A549 (cell line): ENCODE results near the gene GPBAR1. TPM values are rescaled to one million over a fixed set of nuclear protein-coding genes. Genes with fewer than 3 reads are reported as not detected.

Experiments
- ATAC-seq, 2 experiments: fragments of 200-7000 bp in 1 of 2; fragments of >200 bp in 1 of 2; cut with Nextera tagmentation in 1 of 2; cut with Tn5 transposase in 1 of 2; 3 replicates each; pipeline versions ENCODE4 v1.8.0 to v1.9.1; 2018 to 2020; ENCODE audit warnings: mild to moderate bottlenecking in 1 of 2, moderate library complexity in 1 of 2
- CTCF ChIA-PET: fragments of 300-600 bp; sonication (Branson Sonifier 250); formaldehyde crosslinking; extraction: SDS; loops from one replicate; lab custom pipeline; 2021; ENCODE audit warnings: antibody characterized with exemption, inconsistent platforms; lab: Yijun Ruan, JAX
- POLR2A ChIA-PET: fragments of 350-600 bp; formaldehyde crosslinking; extraction: SDS; loops from one replicate; lab custom pipeline; 2021; ENCODE audit warnings: antibody characterized with exemption, inconsistent platforms; lab: Yijun Ruan, JAX
- DNase-seq, 2 experiments: peaks; one replicate each; pipeline versions ENCODE4 v3.0.0 to v3.0.0-alpha.2; 2011 to 2016; ENCODE audit warnings: low read depth in 1 of 2, low spot score in 1 of 2
- FAIRE-seq: peaks from 2 replicates; lab custom pipeline; 2011; peaks lifted over from hg19 to GRCh38; lab: Jason Lieb, UNC
- H3K27ac ChIP-seq, 2 experiments: fragments of >200 bp; sonication (Bioruptor Twin); formaldehyde crosslinking; 3 replicates each; pipeline ENCODE4 v1.5.1; 2016 to 2017
- H3K4me1 ChIP-seq: fragments of >200 bp; sonication (Bioruptor Twin); formaldehyde crosslinking; 3 replicates; pipeline ENCODE4 v1.6.1; 2016
- H3K4me2 ChIP-seq: fragments of >200 bp; sonication (Bioruptor Twin); formaldehyde crosslinking; 3 replicates; pipeline ENCODE4 v1.6.1; 2016
- H3K4me3 ChIP-seq: fragments of >200 bp; sonication (Bioruptor Twin); formaldehyde crosslinking; 3 replicates; pipeline ENCODE4 v1.5.1; 2016
- H3K9me3 ChIP-seq: fragments of >200 bp; sonication (Bioruptor Twin); formaldehyde crosslinking; 3 replicates; pipeline ENCODE4 v1.6.1; 2016
- CBX2 ChIP-seq: fragments of 200-600 bp; sonication (generic); IDR thresholded peaks from 2 replicates; pipeline ENCODE4 v1.6.1; 2016; ENCODE audit warnings: low read depth, mild to moderate bottlenecking, borderline replicate concordance
- CBX8 ChIP-seq: fragments of 200-600 bp; sonication (generic); IDR thresholded peaks from 2 replicates; pipeline ENCODE4 v1.6.1; 2016
- CHD2 ChIP-seq: fragments of 150-350 bp; IDR thresholded peaks from 2 replicates; pipeline ENCODE4 v1.6.1; 2014; ENCODE audit warnings: low read length; ENCODE audit not compliant: partially characterized antibody
- ESRRA ChIP-seq: fragments of 150-350 bp; IDR thresholded peaks from 2 replicates; pipeline ENCODE4 v1.6.1; 2014; ENCODE audit warnings: mild to moderate bottlenecking, low read length, borderline replicate concordance
- FOSB ChIP-seq: fragments of 250-450 bp; sonication (Bioruptor Pico); IDR thresholded peaks from 2 replicates; pipeline ENCODE4 v1.5.0; 2020; ENCODE audit warnings: mild to moderate bottlenecking, moderate library complexity
- GATA3 ChIP-seq: IDR thresholded peaks from 2 replicates; pipeline ENCODE4 v1.6.1; 2012; ENCODE audit warnings: borderline replicate concordance
- HDAC2 ChIP-seq: fragments of 200-600 bp; sonication (generic); IDR thresholded peaks from 2 replicates; pipeline ENCODE4 v1.6.1; 2016
- HOXA7 ChIP-seq: fragments of 250-450 bp; sonication (Bioruptor Pico); IDR thresholded peaks from 2 replicates; pipeline ENCODE4 v1.5.0; 2020; ENCODE audit warnings: mild to moderate bottlenecking, moderate library complexity
- HOXB13 ChIP-seq: fragments of 250-450 bp; sonication (Bioruptor Pico); IDR thresholded peaks from 2 replicates; pipeline ENCODE4 v1.5.0; 2020; ENCODE audit warnings: low read depth, mild to moderate bottlenecking, moderate library complexity
- KDM5A ChIP-seq: fragments of 200-600 bp; sonication (generic); IDR thresholded peaks from 2 replicates; pipeline ENCODE4 v1.6.1; 2016; ENCODE audit warnings: antibody characterized with exemption, mild to moderate bottlenecking
- MAZ ChIP-seq: fragments of 150-350 bp; IDR thresholded peaks from 2 replicates; pipeline ENCODE4 v1.6.1; 2014; ENCODE audit warnings: antibody characterized with exemption, low read depth, low read length, borderline replicate concordance
- NR3C1 ChIP-seq: fragments of >200 bp; sonication (Bioruptor Twin); formaldehyde crosslinking; IDR thresholded peaks from 3 replicates; pipeline ENCODE4 v1.6.1; 2017
- PBX3 ChIP-seq: IDR thresholded peaks from 2 replicates; pipeline ENCODE4 v1.6.1; 2012
- PHF8 ChIP-seq: fragments of 200-600 bp; sonication (generic); IDR thresholded peaks from 2 replicates; pipeline ENCODE4 v1.6.1; 2016; ENCODE audit warnings: low read depth, mild to moderate bottlenecking, antibody characterized with exemption, moderate library complexity, borderline replicate concordance
- POLR2A ChIP-seq: IDR thresholded peaks from 2 replicates; pipeline ENCODE4 v1.6.1; 2012; ENCODE audit warnings: mild to moderate bottlenecking, low read length
- REST ChIP-seq: fragments of 200-600 bp; sonication (generic); IDR thresholded peaks from 2 replicates; pipeline ENCODE4 v1.6.1; 2016; ENCODE audit warnings: antibody characterized with exemption, mild to moderate bottlenecking, moderate library complexity
- RNF2 ChIP-seq: fragments of 200-600 bp; sonication (generic); IDR thresholded peaks from 2 replicates; pipeline ENCODE4 v1.6.1; 2016; ENCODE audit warnings: low read depth, mild to moderate bottlenecking, antibody characterized with exemption, moderate library complexity, borderline replicate concordance
- SMC3 ChIP-seq: fragments of >200 bp; sonication (Bioruptor Twin); formaldehyde crosslinking; IDR thresholded peaks from 3 replicates; pipeline ENCODE4 v1.6.1; 2018; ENCODE audit warnings: inconsistent platforms
- TFCP2L1 ChIP-seq: fragments of 250-450 bp; sonication (Bioruptor Pico); IDR thresholded peaks from 2 replicates; pipeline ENCODE4 v1.5.0; 2021; ENCODE audit warnings: mild to moderate bottlenecking
- WGBS: methylation state at CpG from one replicate; pipeline ENCODE4 v1.1.6; 2017; ENCODE audit errors: missing lambda C conversion rate; 5-methylcytosine and 5-hydroxymethylcytosine counted together
- polyA plus RNA-seq, 4 experiments: library from polyadenylated mRNA; depleted of rRNA in 3 of 4; stranded (reverse); fragments of >200 nt; fragmentation: RNase III in 1 of 4; extraction: RNeasy Plus Mini Kit Qiagen cat#74134 plus additional on column Dnase treatment in 1 of 4; gene quantifications; 2 replicates in 3 of 4; 3 replicates in 1 of 4; pipeline ENCODE4 v1.2.3, GENCODE V29; 2011 to 2017

The GPBAR1 gene
- polyA plus RNA-seq, 2 of the 4 experiments (the other 2 are of a cell fraction): 0.06 to 0.12 TPM

- H3K9me3 ChIP-seq: no peaks in the 10 kb centered on the region
- 81% methylated on average over 4 of the region's 4 CpGs for WGBS
- TF ChIP-seq ESRRA (no peak), SMC3 (no peak), HOXB13 (CRISPR knock-in tag) (no peak), CBX2 (no peak), POLR2A (no peak), REST (no peak), HDAC2 (no peak), PBX3 (no peak), TFCP2L1 (no peak), RNF2 (no peak), KDM5A (no peak)
- ATAC-seq (peak in 1 of 2 experiments; percentile 21; a peak in 1 of 6 replicates), DNase-seq (no peak), FAIRE-seq (no peak)
- peak overlapping the region; percentile 27; the same call in 2 of the 3 replicates for H3K4me2 ChIP-seq
- ChIA-PET POLR2A (no interaction called here), CTCF (interaction anchor here (1.1 to 2.6 kb wide), 5 partner anchors 10 to 44 kb away, joined by 3 to 8 read pairs (median 7); partner anchors contain the start of gene GPBAR1)
- peaks cover 34% of the 10 kb centered on the region for H3K4me1 ChIP-seq
- H3K4me3 ChIP-seq: no peak overlapping the region
- peak overlapping the region in 1 of 2 experiments; percentile 63; a peak in 3 of 6 replicates for H3K27ac ChIP-seq
Measured at GRCh38 chr2:218229851-218230250, 31.0 kb upstream of the GPBAR1 start.

- POLR2A ChIA-PET: interaction anchor here (1.5 kb wide), 1 partner anchor 39 kb away, joined by 3 read pairs; the partner anchor contains the start of genes AAMP and PNKD
- ATAC-seq (peak; percentile 87 to 92), FAIRE-seq (no peak), DNase-seq (peak; percentile 35 to 66)
- Histone ChIP-seq H3K4me2 (no peak overlapping the region), H3K27ac (no peak overlapping the region), H3K4me1 (peaks cover 34% of the 10 kb centered on the region), H3K9me3 (no peaks in the 10 kb centered on the region), H3K4me3 (no peak overlapping the region)
- TF ChIP-seq FOSB (CRISPR knock-in tag) (no peak), CHD2 (no peak), CBX8 (no peak), ESRRA (no peak), MAZ (no peak), HOXA7 (CRISPR knock-in tag) (no peak), GATA3 (no peak)
- WGBS: 11% methylated on average over 1 of the region's 1 CpG
- CTCF ChIA-PET: interaction anchor here (1.0 to 2.6 kb wide), 4 partner anchors 14 to 41 kb away, joined by 3 to 5 read pairs (median 4); partner anchors contain the start of gene GPBAR1
Measured at GRCh38 chr2:218230882-218231281, 29.9 kb upstream of the GPBAR1 start.

GRCh38 chr2:218233543-218233942, 27.3 kb upstream of the GPBAR1 start:
- no peak for ATAC-seq
- Histone ChIP-seq H3K27ac (no peak overlapping the region), H3K4me2 (no peak overlapping the region), H3K4me3 (no peak overlapping the region), H3K4me1 (peaks cover 31% of the 10 kb centered on the region), H3K9me3 (no peaks in the 10 kb centered on the region)
- 88% methylated on average over 4 of the region's 4 CpGs for WGBS
- no peak for DNase-seq
- ChIA-PET POLR2A (interaction anchor here (1.3 kb wide), 1 partner anchor 9 kb away, joined by 4 read pairs; no protein-coding TSS in a partner anchor), CTCF (no interaction called here)
- FAIRE-seq: no peak
- TF ChIP-seq PHF8: no peak
- no peak for TF ChIP-seq NR3C1
